Kidney epithelial cell (primary cell): ENCODE results near the gene KCNIP4. TPM values are rescaled to one million over a fixed set of nuclear protein-coding genes. Genes with fewer than 3 reads are reported as not detected.
"Not testable (repeated sequence)": the region's sequence is repeated elsewhere in the genome, so short reads cannot be mapped to it uniquely, and the experiment has no call there.

ENCODE experiments used
- DNase-seq: peaks from one replicate; pipeline ENCODE4 v3.0.0-alpha.2; 2010; ENCODE audit warnings: low read depth
- H3K27me3 ChIP-seq: 2 replicates; pipeline ENCODE4 v1.6.0; 2011; ENCODE audit warnings: low read length; ENCODE audit not compliant: control insufficient read depth, insufficient read depth
- H3K36me3 ChIP-seq: 2 replicates; pipeline ENCODE4 v1.5.1; 2011; ENCODE audit warnings: low read length; ENCODE audit not compliant: control insufficient read depth, insufficient read depth
- H3K4me3 ChIP-seq: 2 replicates; pipeline ENCODE4 v1.5.1; 2011; ENCODE audit warnings: low read depth, mild to moderate bottlenecking, control low read depth, low read length
- CTCF ChIP-seq: IDR thresholded peaks from 2 replicates; pipeline ENCODE4 v1.5.1; 2011; ENCODE audit warnings: mild to moderate bottlenecking, moderate library complexity, low read length, control low read depth, inconsistent platforms; ENCODE audit not compliant: insufficient read depth, poor library complexity, severe bottlenecking
- total RNA-seq: library from RNA; depleted of rRNA; stranded (reverse); fragments of >200 nt; gene quantifications from 2 replicates; pipeline ENCODE4 v1.2.3, GENCODE V29; 2015

The KCNIP4 gene
- total RNA-seq, 1 donor from 2014 or later, result 5.5 TPM

GRCh38 chr4:20760053-20760452, 1188.5 kb downstream of the KCNIP4 start:
- H3K36me3 ChIP-seq, result no peaks in the 10 kb centered on the region
- DNase-seq, result no peak
- peak; percentile 16 for TF ChIP-seq CTCF
- H3K4me3 ChIP-seq, result no peak overlapping the region
- H3K27me3 ChIP-seq, result no peaks in the 10 kb centered on the region

- DNase-seq, result no peak
- Histone ChIP-seq H3K27me3 (no peaks in the 10 kb centered on the region), H3K4me3 (no peak overlapping the region), H3K36me3 (no peaks in the 10 kb centered on the region)
- TF ChIP-seq CTCF, result no peak
Measured at GRCh38 chr4:20754036-20754435, 1194.5 kb downstream of the KCNIP4 start.

GRCh38 chr4:20752641-20753040, 1195.9 kb downstream of the KCNIP4 start:
- H3K36me3 ChIP-seq, result no peaks in the 10 kb centered on the region
- no peak overlapping the region for H3K4me3 ChIP-seq
- DNase-seq, result no peak
- no peak for TF ChIP-seq CTCF
- no peaks in the 10 kb centered on the region for H3K27me3 ChIP-seq

- not testable (repeated sequence) for H3K27me3 ChIP-seq, DNase-seq, H3K36me3 ChIP-seq, H3K4me3 ChIP-seq
Measured at GRCh38 chr4:20746000-20746399, 1202.6 kb downstream of the KCNIP4 start.

GRCh38 chr4:20735931-20736330, 1212.6 kb downstream of the KCNIP4 start:
- H3K4me3 ChIP-seq, result no peak overlapping the region
- no peak for DNase-seq
- no peak for TF ChIP-seq CTCF
- H3K36me3 ChIP-seq, result peaks cover 2% of the 10 kb centered on the region
- H3K27me3 ChIP-seq, result no peaks in the 10 kb centered on the region

- no peaks in the 10 kb centered on the region for H3K27me3 ChIP-seq
- no peak for DNase-seq
- no peaks in the 10 kb centered on the region for H3K36me3 ChIP-seq
- TF ChIP-seq CTCF, result no peak
- H3K4me3 ChIP-seq, result no peak overlapping the region
Measured at GRCh38 chr4:20724915-20725314, 1223.7 kb downstream of the KCNIP4 start.
